ENCODE measurements around the gene TAGAP.

DNA sequence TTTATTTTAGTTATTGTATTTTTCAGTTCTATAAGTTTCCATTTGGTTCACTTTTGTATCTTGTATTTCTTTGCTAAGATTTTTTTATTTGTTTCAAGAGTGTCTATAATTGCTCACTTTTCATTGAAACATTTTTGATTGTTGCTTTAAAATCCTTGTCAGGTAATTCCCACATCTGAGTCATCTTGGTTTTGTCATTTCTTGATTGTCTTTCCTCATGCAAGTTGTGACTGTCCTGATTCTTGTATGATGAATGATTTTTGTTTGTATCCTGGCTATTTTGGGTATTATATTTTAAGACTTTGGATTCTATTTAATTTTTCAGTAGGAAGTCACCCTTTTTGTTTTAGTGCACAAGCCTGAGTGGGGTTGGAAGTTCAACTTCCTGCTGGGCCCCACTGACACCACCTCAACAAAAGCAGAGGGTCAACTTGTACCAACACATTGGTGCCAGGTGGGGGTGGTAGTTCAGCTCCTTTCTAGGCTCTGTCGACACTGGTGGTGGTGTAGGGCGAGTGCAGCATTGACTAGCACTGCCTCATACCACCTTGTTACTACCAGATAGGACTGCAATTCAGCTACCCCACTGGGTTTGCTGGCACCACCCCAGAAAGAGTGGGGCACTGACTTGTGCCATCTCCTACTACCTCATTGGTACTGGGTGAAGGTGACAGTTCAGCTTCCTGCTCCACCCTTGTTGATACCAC is 53.6 kb downstream of the TAGAP start:
- TF ChIP-seq CTCF (IDR thresholded peaks at IDR 0.05) (no peak), POLR2A (IDR thresholded peaks at IDR 0.05) (no peak), POLR2AphosphoS5 (IDR thresholded peaks at IDR 0.05) (no peak), EP300 (IDR thresholded peaks at IDR 0.05) (no peak)

All from suprapubic skin (tissue), 4 donors.